Astrocyte (in vitro differentiated cells and primary cell): Measurements from ENCODE around the gene ROR2. TPM values are rescaled to one million over a fixed set of nuclear protein-coding genes. Genes with fewer than 3 reads are reported as not detected.

Experiments used
- DNase-seq: peaks from one replicate; pipeline ENCODE4 v3.0.0-alpha.2; 2010; ENCODE audit warnings: low read depth
- FAIRE-seq: peaks from 2 replicates; lab custom pipeline; 2011; peaks lifted over from hg19 to GRCh38; lab: Jason Lieb, UNC
- H2AFZ ChIP-seq: 2 replicates; pipeline ENCODE4 v1.6.0; 2012; ENCODE audit warnings: low read depth, low read length, inconsistent platforms
- H3K27ac ChIP-seq: 2 replicates; pipeline ENCODE4 v1.5.1; 2011; ENCODE audit warnings: low read depth, low read length, inconsistent platforms
- H3K27me3 ChIP-seq: 2 replicates; pipeline ENCODE4 v1.6.0; 2011; ENCODE audit warnings: low read length, inconsistent platforms; ENCODE audit not compliant: insufficient read depth
- H3K36me3 ChIP-seq: 2 replicates; pipeline ENCODE4 v1.5.1; 2011; ENCODE audit warnings: low read length, inconsistent platforms; ENCODE audit not compliant: insufficient read depth
- H3K4me1 ChIP-seq: 2 replicates; pipeline ENCODE4 v1.5.1; 2011; ENCODE audit warnings: low read length, inconsistent platforms; ENCODE audit not compliant: insufficient read depth
- H3K4me2 ChIP-seq: 2 replicates; pipeline ENCODE4 v1.6.0; 2012; ENCODE audit warnings: low read length, inconsistent platforms
- H3K4me3 ChIP-seq: 2 replicates; pipeline ENCODE4 v1.5.1; 2011; ENCODE audit warnings: low read depth, mild to moderate bottlenecking, low read length, inconsistent platforms; ENCODE audit not compliant: insufficient read depth
- H3K79me2 ChIP-seq: 2 replicates; pipeline ENCODE4 v1.6.0; 2012; ENCODE audit warnings: mild to moderate bottlenecking, low read length, inconsistent platforms; ENCODE audit not compliant: insufficient read depth
- H3K9ac ChIP-seq: 2 replicates; pipeline ENCODE4 v1.6.0; 2012; ENCODE audit warnings: mild to moderate bottlenecking, low read length, inconsistent platforms
- H3K9me3 ChIP-seq: 2 replicates; pipeline ENCODE4 v1.5.1; 2012; ENCODE audit warnings: low read depth, mild to moderate bottlenecking, low read length, inconsistent platforms; ENCODE audit not compliant: insufficient read depth
- H4K20me1 ChIP-seq: 2 replicates; pipeline ENCODE4 v1.6.0; 2012; ENCODE audit warnings: low read length, inconsistent platforms; ENCODE audit not compliant: insufficient read depth
- H3K27ac Mint-ChIP-seq: one replicate; pipeline ENCODE4 v1.8.0; 2021; ENCODE audit warnings: mild to moderate bottlenecking, mixed read lengths; ENCODE audit not compliant: unreplicated experiment
- H3K27me3 Mint-ChIP-seq: one replicate; pipeline ENCODE4 v1.8.0; 2021; ENCODE audit warnings: low read depth, mixed read lengths; ENCODE audit not compliant: unreplicated experiment
- H3K36me3 Mint-ChIP-seq: one replicate; pipeline ENCODE4 v1.8.0; 2021; ENCODE audit warnings: low read depth, mixed read lengths; ENCODE audit not compliant: unreplicated experiment
- H3K4me1 Mint-ChIP-seq: one replicate; pipeline ENCODE4 v1.8.0; 2021; ENCODE audit warnings: low read depth, mixed read lengths; ENCODE audit not compliant: unreplicated experiment
- H3K4me3 Mint-ChIP-seq: one replicate; pipeline ENCODE4 v1.8.0; 2021; ENCODE audit warnings: mild to moderate bottlenecking, moderate library complexity, mixed read lengths; ENCODE audit not compliant: unreplicated experiment
- H3K9me3 Mint-ChIP-seq: one replicate; pipeline ENCODE4 v1.8.0; 2021; ENCODE audit warnings: mild to moderate bottlenecking, mixed read lengths; ENCODE audit not compliant: unreplicated experiment
- CTCF ChIP-seq: IDR thresholded peaks from 2 replicates; pipeline ENCODE4 v1.5.1; 2011; ENCODE audit warnings: low read depth, mild to moderate bottlenecking, inconsistent platforms, low read length, moderate library complexity; ENCODE audit not compliant: insufficient read depth
- EZH2 ChIP-seq: IDR thresholded peaks from 2 replicates; pipeline ENCODE4 v1.6.1; 2012; ENCODE audit warnings: mild to moderate bottlenecking, low read length, inconsistent platforms; ENCODE audit not compliant: insufficient read depth
- total RNA-seq: library from RNA; stranded (reverse); gene quantifications from 2 replicates; pipeline ENCODE4 v1.2.1, GENCODE V29; 2021

The ROR2 gene
- total RNA-seq, 1 donor from 2014 or later, result 4.9 TPM

- H3K27ac ChIP-seq, result no peak overlapping the region
- no peak for FAIRE-seq
- TF ChIP-seq CTCF (no peak), EZH2 (no peak)
- H2AFZ ChIP-seq, result no peak overlapping the region
- H3K36me3 ChIP-seq, result no peaks in the 10 kb centered on the region
- no peaks in the 10 kb centered on the region for H4K20me1 ChIP-seq
- Mint-ChIP-seq H3K36me3 (no peaks in the 10 kb centered on the region), H3K9me3 (peaks cover 16% of the 10 kb centered on the region), H3K27ac (no peak overlapping the region), H3K4me3 (no peak overlapping the region), H3K4me1 (peaks cover 5% of the 10 kb centered on the region), H3K27me3 (peaks cover 7% of the 10 kb centered on the region)
- no peak for DNase-seq
- no peak overlapping the region for H3K4me3 ChIP-seq
- H3K9me3 ChIP-seq, result peaks cover 5% of the 10 kb centered on the region
- H3K79me2 ChIP-seq, result no peaks in the 10 kb centered on the region
- H3K4me1 ChIP-seq, result no peaks in the 10 kb centered on the region
- H3K9ac ChIP-seq, result no peak overlapping the region
- no peak overlapping the region for H3K4me2 ChIP-seq
- peaks cover under 1% of the 10 kb centered on the region for H3K27me3 ChIP-seq
Observed at GRCh38 chr9:91924090-91924489, 25.9 kb downstream of the ROR2 start.

GRCh38 chr9:91923145-91923544 is 26.9 kb downstream of the ROR2 start:
- H3K36me3 Mint-ChIP-seq, result peaks cover 2% of the 10 kb centered on the region
- Histone ChIP-seq H3K9me3 (no peaks in the 10 kb centered on the region), H3K36me3 (no peaks in the 10 kb centered on the region), H3K27ac (no peak overlapping the region), H3K4me1 (no peaks in the 10 kb centered on the region), H3K27me3 (peaks cover 4% of the 10 kb centered on the region), H4K20me1 (no peaks in the 10 kb centered on the region), H3K79me2 (no peaks in the 10 kb centered on the region), H3K9ac (no peak overlapping the region), H3K4me2 (no peak overlapping the region), H2AFZ (no peak overlapping the region), H3K4me3 (no peak overlapping the region)
- H3K4me1 Mint-ChIP-seq, result peaks cover 9% of the 10 kb centered on the region
- no peak for TF ChIP-seq CTCF
- no peak for TF ChIP-seq EZH2
- peaks cover 7% of the 10 kb centered on the region for H3K9me3 Mint-ChIP-seq
- FAIRE-seq (no peak), DNase-seq (no peak)
- no peak overlapping the region for H3K27ac Mint-ChIP-seq
- H3K27me3 Mint-ChIP-seq, result peaks cover 7% of the 10 kb centered on the region
- no peak overlapping the region for H3K4me3 Mint-ChIP-seq

GRCh38 chr9:91921371-91921770 is 28.7 kb downstream of the ROR2 start:
- FAIRE-seq (no peak), DNase-seq (no peak)
- peaks cover 3% of the 10 kb centered on the region for H3K9me3 Mint-ChIP-seq
- Histone ChIP-seq H4K20me1 (no peaks in the 10 kb centered on the region), H3K79me2 (no peaks in the 10 kb centered on the region), H3K9me3 (no peaks in the 10 kb centered on the region), H3K27ac (no peak overlapping the region), H3K9ac (no peak overlapping the region), H3K4me1 (no peaks in the 10 kb centered on the region), H2AFZ (no peak overlapping the region), H3K4me2 (no peak overlapping the region), H3K36me3 (no peaks in the 10 kb centered on the region), H3K27me3 (peaks cover 4% of the 10 kb centered on the region), H3K4me3 (no peak overlapping the region)
- peaks cover 7% of the 10 kb centered on the region for H3K27me3 Mint-ChIP-seq
- H3K4me3 Mint-ChIP-seq, result no peak overlapping the region
- no peak overlapping the region for H3K27ac Mint-ChIP-seq
- peaks cover 2% of the 10 kb centered on the region for H3K36me3 Mint-ChIP-seq
- TF ChIP-seq EZH2 (no peak), CTCF (no peak)
- peaks cover 9% of the 10 kb centered on the region for H3K4me1 Mint-ChIP-seq
